ACC112 (cell line): Measurements from ENCODE around the gene ARMC9.
"Not testable (repeated sequence)": the region's sequence is repeated elsewhere in the genome, so short reads cannot be mapped to it uniquely, and the experiment has no call there.

Experiments used
- H2AFZ ChIP-seq: fragments of 200-600 bp; sonication (generic); one replicate; pipeline ENCODE4 v1.6.0; 2017; ENCODE audit warnings: antibody characterized with exemption, low read length; ENCODE audit not compliant: unreplicated experiment
- H3K27ac ChIP-seq: fragments of 200-600 bp; sonication (generic); 2 replicates; pipeline ENCODE4 v1.5.1; 2014; ENCODE audit warnings: low read depth, mild to moderate bottlenecking, antibody characterized with exemption, low read length, moderate library complexity
- H3K27me3 ChIP-seq: fragments of 200-600 bp; sonication (generic); 2 replicates; pipeline ENCODE4 v1.6.1; 2014; ENCODE audit warnings: mild to moderate bottlenecking, antibody characterized with exemption, low read length, moderate library complexity, mixed read lengths; ENCODE audit not compliant: insufficient read depth
- H3K36me3 ChIP-seq: fragments of 200-600 bp; sonication (generic); 2 replicates; pipeline ENCODE4 v1.6.1; 2016; ENCODE audit warnings: mild to moderate bottlenecking, antibody characterized with exemption, low read length, moderate library complexity, mixed read lengths; ENCODE audit not compliant: insufficient read depth
- H3K4me1 ChIP-seq: fragments of 200-600 bp; sonication (generic); one replicate; pipeline ENCODE4 v1.6.1; 2016; ENCODE audit warnings: low read length, mixed read lengths; ENCODE audit not compliant: insufficient read depth, unreplicated experiment, control insufficient read depth
- H3K4me3 ChIP-seq: fragments of 200-600 bp; sonication (generic); 2 replicates; pipeline ENCODE4 v1.5.1; 2014; ENCODE audit warnings: mild to moderate bottlenecking, low read depth, low read length
- H3K79me2 ChIP-seq: fragments of 200-600 bp; sonication (generic); one replicate; pipeline ENCODE4 v1.6.0; 2016; ENCODE audit warnings: low read length; ENCODE audit not compliant: control insufficient read depth, unreplicated experiment, insufficient read depth

Gene ARMC9

DNA sequence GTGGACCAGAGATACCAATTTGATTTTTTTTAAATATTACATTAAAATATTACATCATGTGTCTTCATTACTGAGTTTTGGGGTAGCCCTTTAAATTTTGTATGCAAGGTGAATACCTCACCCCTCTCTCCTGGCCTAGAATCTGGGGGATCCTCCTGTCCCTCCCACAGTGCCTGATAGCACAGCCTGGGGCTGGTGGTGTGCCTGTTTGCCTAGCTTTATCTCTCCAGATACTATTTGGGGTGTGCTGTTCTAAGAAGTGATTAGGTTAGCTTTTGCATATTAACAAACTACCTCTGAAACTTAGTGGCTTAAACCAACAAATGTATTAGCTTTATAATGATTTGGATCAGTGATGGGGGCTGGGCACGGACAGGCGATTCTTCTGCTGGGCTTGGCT is 176.3 kb downstream of the ARMC9 start:
- no peaks in the 10 kb centered on the region for H3K4me1 ChIP-seq

DNA sequence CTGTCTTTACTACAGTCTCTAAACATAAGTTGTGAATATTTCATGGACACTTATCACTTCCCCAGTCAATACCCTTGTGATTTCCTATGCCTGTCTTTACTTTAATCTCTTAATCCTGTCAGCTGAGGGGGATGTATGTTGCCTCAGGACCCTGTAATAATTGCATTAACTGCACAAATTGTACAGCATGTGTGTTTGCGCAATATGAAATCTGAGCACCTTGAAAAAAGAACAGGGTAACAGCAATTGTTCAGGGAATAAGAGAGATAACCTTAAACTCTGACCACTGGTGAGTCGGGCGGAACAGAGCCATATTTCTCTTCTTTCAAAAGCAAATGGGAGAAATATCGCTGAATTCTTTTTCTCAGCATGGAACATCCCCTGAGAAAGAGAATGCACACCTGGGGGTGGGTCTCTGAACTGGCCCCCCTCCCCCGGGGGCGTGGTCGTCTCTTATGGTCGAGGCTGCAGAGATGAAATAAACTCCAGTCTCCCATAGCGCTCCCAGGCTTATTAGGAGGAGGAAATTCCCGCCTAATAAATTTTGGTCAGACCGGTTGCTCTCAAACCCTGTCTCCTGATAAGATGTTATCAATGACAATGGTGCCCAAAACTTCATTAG is 177.7 kb downstream of the ARMC9 start:
- H3K27ac ChIP-seq, H2AFZ ChIP-seq, H3K36me3 ChIP-seq, H3K27me3 ChIP-seq, H3K4me3 ChIP-seq, H3K4me1 ChIP-seq, H3K79me2 ChIP-seq: not testable (repeated sequence)

More for the DNA sequence above, 176.3 kb downstream of the ARMC9 start:
- Histone ChIP-seq H3K36me3 (no peaks in the 10 kb centered on the region), H3K79me2 (no peaks in the 10 kb centered on the region), H2AFZ (no peak overlapping the region), H3K27me3 (no peaks in the 10 kb centered on the region), H3K4me3 (no peak overlapping the region), H3K27ac (no peak overlapping the region)

DNA sequence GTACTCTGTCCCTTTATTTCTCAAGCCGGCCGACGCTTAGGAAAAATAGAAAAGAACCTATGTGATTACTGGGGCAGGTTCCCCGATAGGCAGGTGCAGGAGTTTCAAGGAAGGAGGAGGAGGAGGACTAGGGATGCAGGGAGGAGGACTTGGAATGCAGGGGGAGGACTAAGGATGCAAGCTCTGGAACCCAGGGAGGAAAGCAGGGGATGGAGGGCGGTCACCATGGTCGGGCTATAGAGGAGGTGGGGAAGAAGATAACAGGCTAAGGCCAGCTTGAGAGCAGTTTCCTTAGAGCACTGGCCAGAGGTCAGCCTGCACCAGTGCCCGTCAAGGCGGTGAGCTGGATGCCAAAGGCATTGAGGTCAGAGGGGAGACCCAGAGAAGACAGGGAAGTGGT is 178.4 kb downstream of the ARMC9 start:
- no peak overlapping the region for H2AFZ ChIP-seq
- H3K79me2 ChIP-seq = no peaks in the 10 kb centered on the region
- H3K4me1 ChIP-seq = no peaks in the 10 kb centered on the region
- H3K4me3 ChIP-seq = no peak overlapping the region
- H3K27ac ChIP-seq = no peak overlapping the region
- H3K36me3 ChIP-seq = no peaks in the 10 kb centered on the region
- H3K27me3 ChIP-seq = no peaks in the 10 kb centered on the region

DNA sequence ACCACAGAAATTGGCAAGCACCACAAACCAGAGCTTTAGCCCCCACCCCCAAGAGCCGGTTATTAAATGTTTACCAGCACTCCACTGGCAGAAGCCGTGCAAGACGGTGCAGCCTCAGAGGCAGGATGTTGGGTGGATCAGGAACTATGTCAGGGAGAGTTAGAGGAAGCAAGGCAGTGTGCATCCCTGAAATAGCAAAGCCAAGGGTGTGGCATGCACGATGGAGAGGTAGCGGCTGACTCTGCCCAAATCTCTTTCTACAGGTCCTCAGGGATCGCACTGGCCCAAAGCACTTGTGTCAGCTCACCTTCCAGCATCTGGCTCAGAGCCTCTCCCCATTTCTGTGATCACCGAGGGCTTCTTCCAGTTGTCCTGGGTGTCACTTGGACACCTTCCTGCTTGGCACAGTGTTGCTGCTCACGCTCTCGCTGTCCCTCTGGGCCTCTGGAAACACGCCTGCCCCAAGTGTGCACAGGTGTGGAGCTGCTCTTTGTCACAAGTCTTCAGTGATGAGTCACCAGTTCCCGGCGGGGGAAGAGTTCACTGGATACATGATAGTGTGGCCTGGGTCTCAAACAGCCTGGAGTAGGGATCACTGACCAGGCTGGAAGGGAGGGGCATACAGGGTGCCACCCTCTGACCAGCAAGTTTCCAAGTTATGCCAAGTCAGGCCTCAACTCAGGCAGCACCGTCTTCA is 179.7 kb downstream of the ARMC9 start:
- Histone ChIP-seq H2AFZ (no peak overlapping the region), H3K27ac (no peak overlapping the region), H3K4me1 (no peaks in the 10 kb centered on the region), H3K27me3 (no peaks in the 10 kb centered on the region), H3K4me3 (no peak overlapping the region), H3K36me3 (no peaks in the 10 kb centered on the region), H3K79me2 (no peaks in the 10 kb centered on the region)

DNA sequence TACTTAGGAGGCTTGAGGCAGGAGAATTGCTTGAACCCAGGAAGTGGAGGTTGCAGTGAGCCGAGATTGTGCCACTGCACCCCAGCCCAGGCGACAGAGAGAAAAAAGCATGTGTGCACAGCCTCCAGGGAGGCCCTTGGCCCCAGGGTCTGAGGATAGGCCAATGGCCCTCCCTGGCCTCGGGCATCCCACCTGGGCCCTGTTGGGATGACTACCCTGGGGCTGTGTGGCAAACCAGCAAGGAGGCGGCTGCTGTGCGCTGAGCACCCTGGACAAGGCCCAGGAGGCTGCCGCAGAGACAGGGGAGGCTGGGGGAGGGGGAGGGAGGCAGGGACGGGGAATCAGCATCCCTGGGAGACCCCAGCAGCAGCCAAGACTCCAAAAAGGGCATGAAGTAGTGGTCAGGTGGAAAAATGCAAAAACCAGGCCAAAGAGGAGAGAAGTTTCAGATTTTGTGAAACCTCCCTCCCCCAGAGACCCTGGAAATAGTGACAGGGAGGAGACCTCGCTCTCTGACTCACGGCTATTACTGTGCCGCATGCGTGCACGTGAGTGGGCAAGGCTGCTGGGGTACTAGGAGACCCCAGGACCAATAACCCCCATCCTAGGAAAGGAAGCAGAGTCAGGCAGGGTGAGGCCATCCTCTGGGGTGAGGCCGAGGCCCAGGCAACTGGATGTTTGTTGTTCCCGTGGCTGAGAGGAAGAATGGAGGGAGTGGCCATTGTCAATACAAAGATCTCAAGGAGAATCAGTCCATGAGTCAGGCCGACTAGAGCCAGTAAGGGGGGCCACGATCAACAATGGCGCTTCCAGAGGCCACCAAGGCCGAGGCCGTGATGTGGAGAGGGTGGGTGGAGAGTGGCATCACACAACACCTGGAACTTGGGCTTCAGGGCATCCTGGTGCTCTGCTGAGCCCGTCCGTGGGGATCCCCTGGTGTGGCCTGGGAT is 181.1 kb downstream of the ARMC9 start:
- Histone ChIP-seq H3K79me2 (no peaks in the 10 kb centered on the region), H3K4me1 (no peaks in the 10 kb centered on the region), H3K27ac (no peak overlapping the region), H3K4me3 (no peak overlapping the region), H3K27me3 (no peaks in the 10 kb centered on the region), H2AFZ (no peak overlapping the region), H3K36me3 (no peaks in the 10 kb centered on the region; the same call in 1 of the 2 replicates)

DNA sequence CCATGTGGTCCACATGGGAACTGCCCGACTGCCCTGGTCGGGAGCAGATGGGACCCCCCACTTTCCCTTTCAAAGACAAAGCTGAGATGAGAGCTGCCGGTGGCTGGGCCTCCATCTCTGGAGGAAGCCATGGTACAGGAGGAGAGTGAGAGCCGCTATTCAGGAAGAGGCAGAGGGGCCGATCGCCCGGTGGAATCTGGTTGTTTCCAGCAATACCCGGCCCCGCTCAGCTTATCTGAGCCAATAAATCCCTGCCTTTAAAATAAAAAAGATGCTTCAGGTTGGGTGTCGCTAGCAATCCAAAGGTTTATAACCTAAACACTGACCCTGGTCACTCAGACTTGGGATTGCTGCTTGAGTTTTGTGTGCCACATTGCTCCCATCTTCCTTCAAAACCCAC is 181.9 kb downstream of the ARMC9 start:
- no peak overlapping the region for H2AFZ ChIP-seq
- no peaks in the 10 kb centered on the region for H3K27me3 ChIP-seq

DNA sequence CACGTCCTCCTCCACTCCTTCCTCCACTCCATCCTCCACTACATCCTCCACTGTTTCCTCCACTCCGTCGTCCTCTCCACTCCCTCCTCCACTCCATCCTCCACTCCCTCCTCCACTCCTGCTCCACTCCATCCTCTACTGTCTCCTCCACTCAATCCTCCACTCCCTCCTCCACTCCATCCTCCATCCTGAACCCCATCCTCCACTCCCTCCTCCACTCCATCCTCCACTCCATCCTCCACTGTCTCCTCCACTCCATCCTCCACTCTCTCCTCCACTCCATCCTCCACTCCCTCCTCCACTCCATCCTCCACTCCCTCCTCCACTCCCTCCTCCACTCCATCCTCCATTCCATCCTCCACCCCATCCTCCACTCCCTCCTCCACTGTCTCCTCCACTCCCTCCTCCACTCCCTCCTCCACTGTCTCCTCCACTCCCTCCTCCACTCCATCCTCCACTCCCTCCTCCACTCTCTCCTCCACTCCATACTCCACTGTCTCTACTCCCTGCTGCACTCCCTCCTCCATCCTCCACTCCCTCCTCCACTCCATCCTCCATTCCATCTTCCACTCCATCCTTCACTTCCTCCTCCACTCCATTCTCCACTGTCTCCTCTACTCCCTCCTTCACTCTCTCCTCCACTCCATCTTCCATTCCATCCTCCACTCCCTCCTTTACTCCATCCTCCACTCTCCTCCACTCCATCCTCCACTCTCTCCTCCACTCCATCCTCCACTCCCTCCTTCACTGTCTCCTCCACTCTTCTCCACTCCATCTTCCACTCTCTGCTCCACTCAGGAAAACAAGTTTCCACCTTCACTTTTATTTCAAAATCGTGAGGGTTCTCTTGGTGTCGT is 182.8 kb downstream of the ARMC9 start:
- no peak overlapping the region for H2AFZ ChIP-seq
- H3K27ac ChIP-seq = no peak overlapping the region
- H3K27me3 ChIP-seq = no peaks in the 10 kb centered on the region
- no peaks in the 10 kb centered on the region; the same call in 1 of the 2 replicates for H3K36me3 ChIP-seq
- H3K79me2 ChIP-seq = no peaks in the 10 kb centered on the region
- H3K4me3 ChIP-seq = no peak overlapping the region
- no peaks in the 10 kb centered on the region for H3K4me1 ChIP-seq

More for the DNA sequence above, 181.9 kb downstream of the ARMC9 start:
- no peaks in the 10 kb centered on the region for H3K79me2 ChIP-seq
- no peaks in the 10 kb centered on the region; the same call in 1 of the 2 replicates for H3K36me3 ChIP-seq
- no peak overlapping the region for H3K4me3 ChIP-seq
- H3K4me1 ChIP-seq = no peaks in the 10 kb centered on the region
- no peak overlapping the region for H3K27ac ChIP-seq

DNA sequence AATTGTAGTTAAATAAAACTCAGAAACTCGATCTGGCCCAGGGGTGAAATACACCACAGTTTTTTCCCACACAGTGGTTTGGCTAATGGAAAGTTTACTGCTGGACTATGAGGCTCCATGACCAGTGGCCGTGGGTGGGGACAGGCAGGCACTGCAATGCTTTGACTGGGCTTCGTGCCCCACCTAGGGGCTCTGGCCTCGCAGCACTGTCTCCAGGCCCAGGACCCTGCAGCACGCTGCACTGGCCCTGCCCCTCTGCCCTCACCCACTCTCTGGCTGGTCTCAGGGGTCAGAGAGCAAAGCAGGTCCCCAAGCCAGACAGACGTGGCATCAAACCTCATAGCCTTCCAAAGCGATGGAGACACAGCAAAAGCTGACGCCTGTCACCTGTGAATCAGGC is 183.7 kb downstream of the ARMC9 start:
- H3K27me3 ChIP-seq = no peaks in the 10 kb centered on the region
- H2AFZ ChIP-seq = no peak overlapping the region
- H3K4me1 ChIP-seq = no peaks in the 10 kb centered on the region
- no peaks in the 10 kb centered on the region; the same call in 1 of the 2 replicates for H3K36me3 ChIP-seq
- H3K4me3 ChIP-seq = no peak overlapping the region
- H3K79me2 ChIP-seq = no peaks in the 10 kb centered on the region
- no peak overlapping the region for H3K27ac ChIP-seq

DNA sequence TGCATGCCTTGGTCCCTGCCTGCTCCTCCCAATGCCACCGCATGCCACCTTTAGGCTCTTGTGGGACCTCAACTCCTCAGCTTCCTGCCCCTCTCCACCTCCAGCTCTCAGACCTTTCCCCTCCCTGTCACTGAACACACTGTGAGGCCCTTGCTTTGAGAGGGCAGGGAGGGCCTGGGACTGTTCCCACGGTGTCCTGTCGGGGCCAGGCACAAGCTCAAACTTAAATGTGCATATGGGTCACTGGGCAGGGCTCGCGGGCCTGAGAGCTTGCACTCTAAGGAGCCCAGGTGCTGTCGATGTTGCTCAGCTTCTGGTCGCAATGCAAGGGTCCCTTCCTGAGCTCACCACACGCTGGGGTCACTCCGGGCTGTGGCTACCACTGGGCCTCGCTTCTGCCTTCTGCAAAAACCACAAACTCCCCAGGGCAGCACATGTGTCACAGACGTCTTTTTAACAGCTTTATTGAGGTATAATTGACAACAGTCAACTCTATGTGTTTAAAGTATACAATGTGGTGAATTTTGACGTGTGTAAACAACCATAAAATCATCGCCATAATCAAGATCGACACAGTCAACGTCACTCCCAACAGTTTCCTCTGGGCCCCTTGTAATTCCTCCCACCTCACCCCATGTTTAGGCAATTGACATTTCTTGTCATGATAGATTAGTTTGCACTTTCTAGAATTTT is 185.1 kb downstream of the ARMC9 start:
- Histone ChIP-seq H3K79me2 (no peaks in the 10 kb centered on the region), H3K36me3 (no peaks in the 10 kb centered on the region; the same call in 1 of the 2 replicates), H2AFZ (no peak overlapping the region), H3K27ac (no peak overlapping the region), H3K27me3 (no peaks in the 10 kb centered on the region), H3K4me3 (no peak overlapping the region), H3K4me1 (no peaks in the 10 kb centered on the region)

DNA sequence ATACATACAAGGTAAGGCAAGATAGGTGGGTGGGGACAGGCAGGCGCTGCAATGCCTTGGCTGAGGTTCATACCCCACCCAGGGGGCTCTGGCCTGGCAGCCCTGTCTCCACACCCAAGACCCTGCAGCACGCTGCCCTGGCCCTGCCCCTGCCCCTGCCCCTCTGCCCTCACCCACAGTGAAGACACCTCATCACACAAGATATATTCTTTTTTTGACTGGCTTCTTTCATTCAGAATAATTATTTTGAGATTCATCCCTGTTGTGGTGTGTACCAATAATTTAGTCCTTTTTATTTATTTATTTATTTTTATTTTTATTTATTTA is 185.6 kb downstream of the ARMC9 start:
- no peak overlapping the region for H3K27ac ChIP-seq
- no peak overlapping the region for H3K4me3 ChIP-seq
- H3K27me3 ChIP-seq = no peaks in the 10 kb centered on the region
- no peaks in the 10 kb centered on the region; the same call in 1 of the 2 replicates for H3K36me3 ChIP-seq
- H2AFZ ChIP-seq = no peak overlapping the region
- no peaks in the 10 kb centered on the region for H3K79me2 ChIP-seq
- no peaks in the 10 kb centered on the region for H3K4me1 ChIP-seq
